DMS153 (cell line): ENCODE results near the gene BTBD9.
A peak's percentile ranks its signal among the peaks of the same experiment; 100 is the strongest.

Source experiments
- DNase-seq: peaks from one replicate; lab custom pipeline; 2025; lab: John Stamatoyannopoulos, UW

Gene BTBD9

DNA sequence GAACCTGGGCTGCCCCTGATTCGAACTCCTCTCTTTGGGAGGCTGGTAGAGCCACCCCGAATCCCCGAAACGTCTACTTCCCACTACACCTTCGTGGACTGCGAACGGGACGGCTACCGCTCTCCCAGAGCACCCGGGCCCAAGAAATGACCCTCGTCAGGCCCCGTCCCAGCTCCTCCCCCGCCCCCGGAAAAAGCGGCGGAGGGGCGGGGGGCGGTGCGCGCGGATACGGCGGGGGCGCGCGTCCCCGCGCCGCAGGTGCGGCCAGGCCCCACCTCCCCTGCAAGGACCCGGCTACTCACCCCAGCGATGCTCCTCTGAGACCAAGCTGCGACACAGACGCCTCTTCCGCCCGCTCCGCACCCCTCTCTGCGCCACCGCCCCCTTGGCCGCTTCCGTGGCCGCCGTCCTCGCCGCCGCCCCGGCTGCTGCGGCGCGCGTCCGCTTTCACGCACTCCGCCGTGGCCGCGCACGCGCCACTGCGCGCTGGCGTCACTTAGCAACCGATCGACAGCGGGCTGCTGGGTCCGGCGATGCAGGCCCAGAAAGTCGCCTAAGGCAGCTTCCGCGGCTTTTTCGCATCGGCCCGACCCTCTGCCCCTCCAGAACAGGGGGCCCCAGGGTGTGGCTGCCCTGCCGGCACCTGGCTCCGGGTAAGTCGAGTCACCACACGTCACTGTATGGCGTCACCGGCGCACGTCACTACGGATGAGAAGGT, at the start of gene BTBD9:
Gene BTBD9 (minus strand): TSS at position 432 of the 718 bp plus-strand sequence.
- DNase-seq, result peak; percentile 65

GRCh38 chr6:38688579-38689087, 48.9 kb upstream of the BTBD9 start:
- DNase-seq, result no peak

GRCh38 chr6:38687549-38687948, 47.8 kb upstream of the BTBD9 start:
- DNase-seq, result no peak

DNA sequence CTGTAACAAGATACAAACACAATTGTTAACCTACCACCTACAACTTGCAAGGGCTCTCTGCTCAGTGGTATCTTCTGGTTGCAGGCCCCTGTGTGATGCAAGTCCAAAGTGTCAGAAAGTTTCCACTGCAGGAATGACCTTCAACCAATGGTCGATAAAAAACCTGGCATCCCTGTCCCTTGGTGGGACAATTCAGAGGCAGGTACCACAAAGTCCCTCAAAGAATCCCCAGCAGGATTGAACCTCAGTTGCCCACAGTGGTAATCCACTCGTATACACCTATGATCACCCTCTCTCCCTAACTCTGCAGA, 47.3 kb upstream of the BTBD9 start:
- no peak for DNase-seq

- no peak for DNase-seq
Measured at GRCh38 chr6:38686270-38687042, 46.7 kb upstream of the BTBD9 start.

- DNase-seq, result no peak
Measured at GRCh38 chr6:38684904-38685303, 45.2 kb upstream of the BTBD9 start.

- DNase-seq, result no peak
Measured at GRCh38 chr6:38684237-38684636, 44.5 kb upstream of the BTBD9 start.

DNA sequence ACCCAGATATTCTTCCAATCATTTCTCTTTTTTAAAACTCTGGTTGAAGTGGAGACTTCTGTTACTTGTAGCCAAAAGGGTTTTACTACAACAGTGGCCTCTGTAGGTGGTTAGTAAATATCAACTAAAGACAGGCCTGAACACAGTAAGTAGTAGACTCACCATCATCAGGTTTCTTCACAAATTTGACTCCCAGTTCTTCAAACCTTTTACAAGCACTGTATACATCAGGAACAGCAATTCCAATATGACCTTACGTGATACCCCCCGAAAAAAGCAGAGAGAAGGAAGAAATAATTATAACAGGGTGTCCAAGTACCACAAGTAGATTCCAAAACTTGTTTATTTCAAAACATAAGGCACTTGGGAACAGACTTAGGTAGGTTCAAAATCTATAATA, 42.1 kb upstream of the BTBD9 start:
- no peak for DNase-seq

GRCh38 chr6:38679668-38680067, 39.9 kb upstream of the BTBD9 start:
- DNase-seq, result no peak

GRCh38 chr6:38678178-38678760, 38.5 kb upstream of the BTBD9 start:
- no peak for DNase-seq

DNA sequence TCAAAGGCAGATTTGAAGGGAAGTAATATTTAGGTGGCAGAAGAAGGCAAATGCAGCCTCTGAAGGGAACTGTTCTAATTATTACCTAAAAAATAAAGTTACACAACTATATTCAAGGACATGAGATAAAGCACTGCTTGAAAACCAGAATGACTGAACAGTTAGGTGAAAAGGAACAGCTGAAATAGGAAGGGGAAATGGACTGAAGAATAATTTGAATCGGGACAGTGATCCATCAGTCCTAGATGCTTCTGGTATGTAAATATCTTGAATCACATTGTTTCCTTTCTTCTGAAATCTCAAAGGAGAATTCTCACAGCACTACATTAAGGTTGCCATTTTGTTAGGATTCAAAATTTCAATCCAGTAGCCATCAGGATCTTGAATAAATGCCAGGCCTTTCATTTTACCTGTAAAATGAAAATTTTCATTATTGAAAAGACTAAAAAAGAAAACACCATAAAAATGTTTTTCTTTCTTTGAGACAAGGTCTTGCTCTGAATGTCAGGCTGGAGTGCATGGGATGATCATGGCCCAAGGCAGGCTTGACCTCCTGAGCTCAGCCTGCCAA, 37.3 kb upstream of the BTBD9 start:
- no peak for DNase-seq

GRCh38 chr6:38676236-38676973, 36.7 kb upstream of the BTBD9 start:
- no peak for DNase-seq

DNA sequence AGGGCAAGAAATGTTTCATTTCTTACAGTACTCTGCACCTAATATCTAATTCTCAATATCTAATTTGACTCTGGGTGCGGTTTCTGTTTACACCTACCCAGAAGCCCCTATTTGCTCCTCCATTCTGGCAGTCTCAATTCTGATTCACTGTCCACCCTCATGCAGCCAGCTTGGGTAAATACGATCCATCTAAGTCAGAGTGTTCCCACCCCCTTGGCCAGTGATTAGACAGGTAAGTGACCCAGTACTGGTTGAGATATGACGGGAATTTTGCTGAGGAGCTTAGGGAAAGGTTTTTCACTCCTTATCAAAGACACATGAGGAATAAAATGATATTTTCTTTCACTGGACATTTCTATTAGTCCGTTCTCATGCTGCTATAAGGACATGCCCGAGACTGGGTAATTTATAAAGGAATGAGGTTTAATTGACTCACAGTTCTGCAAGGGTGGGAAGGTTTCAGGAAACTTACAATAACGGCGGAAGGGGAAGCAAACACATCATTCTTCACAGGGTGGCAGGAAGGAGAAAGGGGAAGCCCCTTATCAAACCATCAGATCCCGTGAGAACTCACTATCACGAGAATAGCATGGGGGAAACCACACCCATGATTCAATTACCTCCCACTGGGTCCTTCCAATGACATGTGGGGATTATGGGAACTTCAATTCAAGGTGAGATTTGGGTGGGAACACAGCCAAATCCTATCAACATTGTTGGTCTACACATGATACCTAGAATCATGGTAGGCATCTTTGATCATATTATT, 33.9 kb upstream of the BTBD9 start:
- DNase-seq, result no peak

GRCh38 chr6:38671885-38672467, 32.2 kb upstream of the BTBD9 start:
- DNase-seq, result no peak

DNA sequence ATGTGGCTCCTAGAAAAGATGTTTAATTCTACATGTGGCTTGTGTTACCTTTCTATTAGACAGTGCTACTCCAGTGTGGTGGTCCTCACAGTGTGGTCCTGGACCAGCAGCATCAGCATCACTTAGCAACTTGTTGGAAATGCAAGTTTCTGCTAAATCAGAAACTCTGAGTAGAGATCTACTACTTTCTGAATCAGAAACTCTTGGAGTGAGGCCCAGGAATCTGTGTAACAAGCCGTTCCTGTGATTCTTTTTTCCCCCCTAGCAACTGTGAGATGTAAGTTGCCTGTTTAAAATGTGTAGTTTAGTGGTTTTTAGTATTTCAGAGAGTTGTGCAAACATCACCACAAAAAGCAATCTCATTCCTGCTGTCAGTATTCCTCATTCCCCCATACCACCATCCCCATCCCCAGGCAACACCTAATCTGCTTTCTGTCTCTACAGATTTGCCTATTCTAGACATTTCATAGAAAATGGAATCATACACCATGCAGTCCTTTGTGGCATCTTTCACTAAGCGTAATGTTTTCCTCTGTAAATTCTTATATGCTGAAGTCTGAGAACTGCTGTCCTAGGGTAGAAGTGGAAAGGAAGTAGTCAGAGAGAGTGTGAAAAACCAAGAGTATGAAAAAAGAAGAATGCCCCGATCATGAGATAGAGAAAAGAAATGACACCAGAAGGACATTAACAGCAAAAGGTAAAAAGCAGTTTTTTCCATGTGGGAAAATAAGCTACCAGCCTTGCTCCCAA, 18.9 kb upstream of the BTBD9 start:
- no peak for DNase-seq

GRCh38 chr6:38656896-38657295, 17.2 kb upstream of the BTBD9 start:
- no peak for DNase-seq

DNA sequence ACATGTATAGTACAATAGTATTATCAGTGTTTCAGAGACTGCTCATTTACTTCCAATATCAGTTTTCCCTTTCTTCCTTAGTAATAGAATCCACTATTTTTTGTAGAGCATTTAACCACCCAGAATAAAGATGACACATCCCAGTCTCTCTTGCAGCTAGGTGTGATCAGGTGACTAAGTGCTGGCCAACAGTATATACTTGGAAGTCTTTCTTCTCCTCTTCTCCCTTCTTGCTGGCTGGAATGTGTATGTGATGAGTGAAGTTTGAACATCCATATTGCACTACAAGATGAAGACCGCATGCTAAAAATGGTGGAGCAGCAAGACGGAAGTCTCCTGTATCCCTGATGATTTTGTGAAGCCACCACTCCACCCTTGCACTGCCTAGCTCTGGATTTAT, 14.5 kb upstream of the BTBD9 start:
- no peak for DNase-seq

- DNase-seq, result no peak
Measured at GRCh38 chr6:38651121-38651784, 11.5 kb upstream of the BTBD9 start.

- no peak for DNase-seq
Measured at GRCh38 chr6:38650207-38650752, 10.6 kb upstream of the BTBD9 start.
